Prostate gland (tissue), 2 donors: Measurements from ENCODE around the gene CCL23.

Experiments
- CTCF ChIP-seq, 4 experiments: fragments of 200-600 bp in 2 of 4; fragments of 450-650 bp in 2 of 4; sonication (generic) in 2 of 4; IDR thresholded peaks; 1 replicate in 3 of 4; 2 replicates in 1 of 4; pipeline ENCODE4 v1.5.1; 2016 to 2019; ENCODE audit warnings: antibody characterized with exemption in 4 of 4, mild to moderate bottlenecking in 2 of 4, moderate library complexity in 2 of 4
- POLR2AphosphoS5 ChIP-seq: sonication (generic); formaldehyde crosslinking; IDR thresholded peaks from one replicate; pipeline ENCODE4 v1.6.1; 2017; ENCODE audit warnings: antibody characterized with exemption

GRCh38 chr17:36055171-36055570 is 37.4 kb upstream of the CCL23 start:
- TF ChIP-seq POLR2AphosphoS5 (no peak), CTCF (IDR thresholded peaks at IDR 0.05) (no peak)
